Right atrium auricular region (tissue), 2 donors: ENCODE measurements around the gene SARS2. TPM values are rescaled to one million over a fixed set of nuclear protein-coding genes. Genes with fewer than 3 reads are reported as not detected.

ENCODE experiments used
- DNase-seq: peaks from one replicate; pipeline ENCODE4 v3.0.0-alpha.2; 2019; ENCODE audit warnings: low spot score
- H3K27ac ChIP-seq, 2 donors: fragments of 200-600 bp; sonication (generic); 1 replicate in 1 of 2; 2 replicates in 1 of 2; pipeline ENCODE4 v1.5.1; 2016 to 2019
- H3K27me3 ChIP-seq, 2 donors: fragments of 200-600 bp; sonication (generic); one replicate each; pipeline versions ENCODE4 v1.5.1 to v1.6.0; 2017 to 2019
- H3K36me3 ChIP-seq: fragments of 200-600 bp; sonication (generic); one replicate; pipeline ENCODE4 v1.5.1; 2016
- H3K4me1 ChIP-seq, 2 donors: fragments of 200-600 bp; sonication (generic); one replicate each; pipeline versions ENCODE4 v1.5.1 to v1.6.0; 2017 to 2019
- H3K4me3 ChIP-seq, 2 donors: fragments of 200-600 bp; sonication (generic); 1 replicate in 1 of 2; 2 replicates in 1 of 2; pipeline ENCODE4 v1.5.1; 2017 to 2019; ENCODE audit warnings: mild to moderate bottlenecking in 1 of 2, moderate library complexity in 1 of 2
- H3K9me3 ChIP-seq, 2 donors: fragments of 200-600 bp; sonication (generic); one replicate each; pipeline ENCODE4 v1.5.1; 2019
- CTCF ChIP-seq, 2 donors: fragments of 200-600 bp; sonication (generic); IDR thresholded peaks; one replicate each; pipeline ENCODE4 v1.5.1; 2019; ENCODE audit warnings: antibody characterized with exemption in 2 of 2
- total RNA-seq, 2 donors: library from RNA; depleted of rRNA; stranded (reverse); fragments of >200 nt; gene quantifications; one replicate each; pipeline ENCODE4 v1.1.0, GENCODE V29; 2016

Gene SARS2
- total RNA-seq, 2 donors from 2014 or later: 13.7 to 24.3 TPM

GRCh38 chr19:38959618-38960017, 29.1 kb upstream of the SARS2 start:
- no peaks in the 10 kb centered on the region for H3K9me3 ChIP-seq
- no peak for DNase-seq
- no peak overlapping the region for H3K27ac ChIP-seq
- peaks cover 0 to 9% of the 10 kb centered on the region in 2 donors for H3K4me1 ChIP-seq
- no peak for TF ChIP-seq CTCF (IDR thresholded peaks at IDR 0.05)
- H3K4me3 ChIP-seq: no peak overlapping the region
- no peaks in the 10 kb centered on the region for H3K36me3 ChIP-seq
- H3K27me3 ChIP-seq: no peaks in the 10 kb centered on the region

GRCh38 chr19:38958301-38958700, 27.7 kb upstream of the SARS2 start:
- Histone ChIP-seq H3K4me1 (peaks cover 0 to 9% of the 10 kb centered on the region in 2 donors), H3K27ac (no peak overlapping the region), H3K27me3 (no peaks in the 10 kb centered on the region), H3K4me3 (no peak overlapping the region), H3K36me3 (no peaks in the 10 kb centered on the region), H3K9me3 (no peaks in the 10 kb centered on the region)
- TF ChIP-seq CTCF (IDR thresholded peaks at IDR 0.05): no peak
- DNase-seq: no peak

GRCh38 chr19:38956264-38956663, 25.7 kb upstream of the SARS2 start:
- no peaks in the 10 kb centered on the region for H3K36me3 ChIP-seq
- no peak for TF ChIP-seq CTCF (IDR thresholded peaks at IDR 0.05)
- no peaks in the 10 kb centered on the region for H3K4me1 ChIP-seq
- no peak for DNase-seq
- H3K27me3 ChIP-seq: no peaks in the 10 kb centered on the region
- no peaks in the 10 kb centered on the region for H3K9me3 ChIP-seq
- H3K4me3 ChIP-seq: no peak overlapping the region
- no peak overlapping the region for H3K27ac ChIP-seq

GRCh38 chr19:38953677-38954076, 23.1 kb upstream of the SARS2 start:
- no peak for TF ChIP-seq CTCF (IDR thresholded peaks at IDR 0.05)
- no peak overlapping the region for H3K4me3 ChIP-seq
- H3K27me3 ChIP-seq: no peaks in the 10 kb centered on the region
- DNase-seq: no peak
- H3K4me1 ChIP-seq: peaks cover 0 to 9% of the 10 kb centered on the region in 2 donors
- H3K36me3 ChIP-seq: no peaks in the 10 kb centered on the region
- no peaks in the 10 kb centered on the region for H3K9me3 ChIP-seq
- no peak overlapping the region for H3K27ac ChIP-seq

- no peak overlapping the region for H3K27ac ChIP-seq
- H3K4me1 ChIP-seq: peaks cover 0 to 9% of the 10 kb centered on the region in 2 donors
- no peaks in the 10 kb centered on the region for H3K27me3 ChIP-seq
- DNase-seq: no peak
- no peak overlapping the region for H3K4me3 ChIP-seq
- no peak for TF ChIP-seq CTCF (IDR thresholded peaks at IDR 0.05)
- H3K9me3 ChIP-seq: no peaks in the 10 kb centered on the region
- no peaks in the 10 kb centered on the region for H3K36me3 ChIP-seq
Measured at GRCh38 chr19:38952395-38953165, 22.0 kb upstream of the SARS2 start.

- H3K36me3 ChIP-seq: no peaks in the 10 kb centered on the region
- peaks cover 0 to 9% of the 10 kb centered on the region in 2 donors for H3K4me1 ChIP-seq
- H3K9me3 ChIP-seq: no peaks in the 10 kb centered on the region
- H3K27ac ChIP-seq: no peak overlapping the region
- no peak for TF ChIP-seq CTCF (IDR thresholded peaks at IDR 0.05)
- no peak overlapping the region for H3K4me3 ChIP-seq
- H3K27me3 ChIP-seq: no peaks in the 10 kb centered on the region
- DNase-seq: no peak
Measured at GRCh38 chr19:38951187-38951586, 20.6 kb upstream of the SARS2 start.
